Measurements from ENCODE around the gene GFRA4.

DNA sequence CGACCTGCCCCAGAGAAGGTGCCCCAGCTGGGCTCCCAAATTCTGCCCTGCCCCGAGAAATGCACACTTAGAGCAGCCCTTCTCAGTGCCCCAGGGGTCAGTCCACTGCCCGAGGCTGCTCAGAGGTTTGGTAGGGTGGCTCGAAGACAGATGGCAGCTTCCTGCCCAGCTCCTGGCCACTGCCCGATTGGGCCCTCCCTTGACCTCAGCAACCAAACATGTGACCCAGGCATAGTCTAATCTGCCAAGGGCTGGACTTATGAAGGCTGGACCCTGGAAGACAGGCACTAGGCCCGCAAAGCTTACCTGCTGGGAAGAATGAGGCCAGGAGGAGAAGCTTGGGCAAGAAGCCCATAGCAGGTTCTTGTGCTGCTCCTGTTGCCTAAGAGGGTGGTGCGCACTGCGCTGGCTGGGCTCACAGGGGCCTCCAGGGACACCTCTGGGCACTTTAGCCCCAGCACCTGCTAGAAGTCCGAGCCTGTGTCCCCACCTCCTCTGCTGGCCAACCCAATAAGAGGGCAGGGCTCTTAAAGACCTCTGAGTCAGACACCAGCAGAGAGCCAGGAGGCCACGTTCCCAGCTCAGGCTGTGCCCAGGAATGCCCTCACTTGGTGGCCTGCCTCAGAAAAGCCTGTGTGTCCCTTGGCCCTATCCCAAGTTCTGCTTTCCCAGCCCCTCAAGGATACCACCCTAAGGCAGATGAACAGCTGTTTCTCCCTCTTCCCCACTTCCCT is 43.7 kb upstream of the GFRA4 start:
- no peak for TF ChIP-seq CTCF (conservative IDR thresholded peaks at IDR 0.05; ENCODE audit: low read length)
- no peak for TF ChIP-seq EZH2phosphoT487 (IDR thresholded peaks at IDR 0.05; ENCODE audit: borderline replicate concordance)

Measured in Loucy (cell line).